ENCODE measurements around the gene OR2AG2. TPM values are rescaled to one million over a fixed set of nuclear protein-coding genes. Genes with fewer than 3 reads are reported as not detected.

The OR2AG2 gene
- total RNA-seq, 1 donor from 2014 or later = 0.27 TPM

DNA sequence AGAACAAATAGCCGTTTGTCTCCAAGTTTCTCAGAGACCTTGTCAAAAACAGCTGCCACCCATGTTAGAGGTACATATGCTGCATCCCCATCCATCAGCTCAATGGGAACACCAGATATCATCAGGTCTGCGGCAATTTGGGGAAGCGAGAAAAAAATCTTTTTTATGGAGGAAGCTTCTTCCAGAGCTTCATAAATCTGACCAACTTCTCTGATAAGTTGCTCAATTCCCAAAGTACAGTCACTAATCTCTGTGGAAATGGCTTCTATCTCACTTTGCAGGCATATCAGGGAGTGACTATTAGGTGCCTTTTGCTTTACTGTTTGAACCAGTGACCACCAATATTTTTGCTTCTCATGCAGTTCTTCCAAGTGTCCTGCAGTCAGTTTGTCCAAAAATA, 54.4 kb downstream of the OR2AG2 start:
- TF ChIP-seq, protein P1, sequence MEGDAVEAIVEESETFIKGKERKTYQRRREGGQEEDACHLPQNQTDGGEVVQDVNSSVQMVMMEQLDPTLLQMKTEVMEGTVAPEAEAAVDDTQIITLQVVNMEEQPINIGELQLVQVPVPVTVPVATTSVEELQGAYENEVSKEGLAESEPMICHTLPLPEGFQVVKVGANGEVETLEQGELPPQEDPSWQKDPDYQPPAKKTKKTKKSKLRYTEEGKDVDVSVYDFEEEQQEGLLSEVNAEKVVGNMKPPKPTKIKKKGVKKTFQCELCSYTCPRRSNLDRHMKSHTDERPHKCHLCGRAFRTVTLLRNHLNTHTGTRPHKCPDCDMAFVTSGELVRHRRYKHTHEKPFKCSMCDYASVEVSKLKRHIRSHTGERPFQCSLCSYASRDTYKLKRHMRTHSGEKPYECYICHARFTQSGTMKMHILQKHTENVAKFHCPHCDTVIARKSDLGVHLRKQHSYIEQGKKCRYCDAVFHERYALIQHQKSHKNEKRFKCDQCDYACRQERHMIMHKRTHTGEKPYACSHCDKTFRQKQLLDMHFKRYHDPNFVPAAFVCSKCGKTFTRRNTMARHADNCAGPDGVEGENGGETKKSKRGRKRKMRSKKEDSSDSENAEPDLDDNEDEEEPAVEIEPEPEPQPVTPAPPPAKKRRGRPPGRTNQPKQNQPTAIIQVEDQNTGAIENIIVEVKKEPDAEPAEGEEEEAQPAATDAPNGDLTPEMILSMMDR (IDR thresholded peaks at IDR 0.05; ENCODE audit: insufficient read depth, low read depth, low read length) = no peak
- TF ChIP-seq EZH2 (IDR thresholded peaks at IDR 0.05; ENCODE audit: insufficient read depth, low read length) = no peak
- Mint-ChIP-seq H3K27me3 (ENCODE audit: low read depth, unreplicated experiment) (peaks cover 33% of the 10 kb centered on the region), H3K4me1 (ENCODE audit: low read depth, unreplicated experiment) (no peaks in the 10 kb centered on the region), H3K4me3 (ENCODE audit: unreplicated experiment) (no peak overlapping the region), H3K27ac (ENCODE audit: unreplicated experiment) (no peak overlapping the region), H3K36me3 (ENCODE audit: low read depth, unreplicated experiment) (peaks cover 2% of the 10 kb centered on the region), H3K9me3 (ENCODE audit: unreplicated experiment) (peaks cover 5% of the 10 kb centered on the region)
- H3K9me3 ChIP-seq (ENCODE audit: insufficient read depth, low read depth, low read length) = no peaks in the 10 kb centered on the region
- no peaks in the 10 kb centered on the region for H3K27me3 ChIP-seq (ENCODE audit: insufficient read depth, low read length)
- H3K79me2 ChIP-seq (ENCODE audit: insufficient read depth, low read length) = no peaks in the 10 kb centered on the region
- H3K4me2 ChIP-seq (ENCODE audit: low read length) = no peak overlapping the region
- no peaks in the 10 kb centered on the region for H3K36me3 ChIP-seq (ENCODE audit: insufficient read depth, low read length)
- H4K20me1 ChIP-seq (ENCODE audit: insufficient read depth, low read length) = no peaks in the 10 kb centered on the region
- DNase-seq (ENCODE audit: low read depth) (no peak), FAIRE-seq (no peak)
- no peak overlapping the region for H3K9ac ChIP-seq (ENCODE audit: low read length)
- H2AFZ ChIP-seq (ENCODE audit: low read depth, low read length) = no peak overlapping the region
- no peak overlapping the region for H3K27ac ChIP-seq (ENCODE audit: low read depth, low read length)
- H3K4me1 ChIP-seq (ENCODE audit: insufficient read depth, low read length) = no peaks in the 10 kb centered on the region
- H3K4me3 ChIP-seq (ENCODE audit: insufficient read depth, low read depth, low read length) = no peak overlapping the region

Other genes starting within 250 kb of the OR2AG2 start
- 23.9 and 25.8 TPM in 2 replicates for gene RRP8, start 168.4 kb downstream of the OR2AG2 start, total RNA-seq
- gene ILK, start 168.2 kb downstream of the OR2AG2 start, total RNA-seq = 209 and 218 TPM in 2 replicates
- 111 and 113 TPM in 2 replicates for gene TAF10, start 159.8 kb downstream of the OR2AG2 start, total RNA-seq
- gene TPP1, start 152.6 kb downstream of the OR2AG2 start, total RNA-seq = 43.4 and 58.3 TPM in 2 replicates
- 7.7 and 8.4 TPM in 2 replicates for gene DCHS1, start 116.2 kb downstream of the OR2AG2 start, total RNA-seq
- gene MRPL17, start 88.6 kb downstream of the OR2AG2 start, total RNA-seq = 89.2 and 89.9 TPM in 2 replicates
- not detected in 2 replicates for gene OR2AG1, start 11.0 kb upstream of the OR2AG2 start, total RNA-seq
- gene OR6A2, start 27.7 kb upstream of the OR2AG2 start, total RNA-seq = 0.09 TPM in 1 of 2 replicates, not detected in the other
- gene OR10A5, start 73.7 kb upstream of the OR2AG2 start, total RNA-seq = not detected in 2 replicates
- gene OR10A2, start 91.1 kb upstream of the OR2AG2 start, total RNA-seq = not detected in 2 replicates
- gene OR10A4, start 104.6 kb upstream of the OR2AG2 start, total RNA-seq = not detected in 2 replicates
- 0.39 TPM in 1 of 2 replicates, not detected in the other for gene OR2D2, start 120.5 kb upstream of the OR2AG2 start, total RNA-seq
- not detected in 2 replicates for gene OR2D3, start 149.0 kb upstream of the OR2AG2 start, total RNA-seq
- 2.1 and 2.9 TPM in 2 replicates for gene ZNF215, start 154.4 kb upstream of the OR2AG2 start, total RNA-seq
- gene ZNF214, start 248.4 kb upstream of the OR2AG2 start, total RNA-seq = 0.93 and 0.94 TPM in 2 replicates
- not detected in 2 replicates for gene NLRP14, start 248.5 kb upstream of the OR2AG2 start, total RNA-seq